T follicular helper cell (primary cell): Measurements from ENCODE around the gene SNAP47.

Experiments used
- DNase-seq: peaks from one replicate; pipeline ENCODE4 v3.0.0-alpha.2; 2020; ENCODE audit warnings: low read depth

Gene SNAP47

DNA sequence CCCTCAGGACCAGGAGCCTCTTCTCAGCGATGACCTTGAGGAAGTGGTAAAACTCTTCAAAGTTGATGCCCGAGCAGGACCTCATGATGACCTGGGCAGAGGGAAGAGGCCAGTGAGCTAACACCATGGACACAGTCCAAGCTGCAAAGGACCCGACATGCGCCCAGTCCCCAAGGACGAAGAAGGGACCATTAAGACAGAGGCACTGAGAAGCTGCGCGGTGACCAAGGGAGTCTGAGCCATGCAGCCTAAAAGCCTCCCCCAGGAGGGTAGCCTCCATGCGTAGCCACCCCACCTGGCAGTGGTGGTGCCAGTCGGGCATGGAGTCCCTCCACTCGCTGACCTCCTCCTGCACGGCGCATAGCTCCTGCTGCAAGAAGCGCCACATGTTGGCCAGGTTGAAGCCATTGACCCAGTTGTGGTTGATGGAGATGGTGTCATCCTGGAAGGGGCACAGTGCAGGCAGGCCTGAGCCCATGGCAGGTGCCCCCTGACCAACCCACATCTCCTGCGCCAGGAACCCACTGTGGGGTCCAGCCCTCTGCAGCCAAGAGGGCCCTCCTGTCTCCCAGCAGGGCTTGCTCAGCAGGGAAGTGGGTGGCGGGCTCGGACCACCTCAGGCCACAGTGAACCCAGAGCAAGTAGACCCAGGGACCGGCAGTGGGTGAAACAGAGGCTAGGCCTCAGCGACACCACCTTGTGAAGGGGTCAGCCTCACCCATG is 2.5 kb upstream of the SNAP47 start:
- DNase-seq, result no peak

DNA sequence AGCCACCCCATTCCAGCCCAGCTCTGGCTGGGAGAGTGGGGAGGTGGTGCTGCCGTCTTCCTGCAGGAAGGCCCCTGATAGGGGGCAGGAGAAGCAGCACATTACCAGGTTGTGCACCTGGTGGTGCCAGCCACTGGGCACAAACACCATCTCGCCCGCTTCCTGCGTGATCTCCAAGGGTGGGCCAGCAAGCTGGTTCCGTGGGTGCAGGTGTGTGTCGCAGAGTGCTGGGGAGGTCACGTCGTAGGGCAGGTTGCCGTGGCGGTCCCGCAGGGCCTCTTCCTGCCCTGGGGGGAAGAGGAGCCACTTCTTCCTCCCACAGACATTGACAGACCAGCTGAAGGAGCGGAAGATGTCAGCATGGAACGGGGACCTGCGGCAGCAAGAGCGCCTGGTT is 1.9 kb upstream of the SNAP47 start:
- no peak for DNase-seq

DNA sequence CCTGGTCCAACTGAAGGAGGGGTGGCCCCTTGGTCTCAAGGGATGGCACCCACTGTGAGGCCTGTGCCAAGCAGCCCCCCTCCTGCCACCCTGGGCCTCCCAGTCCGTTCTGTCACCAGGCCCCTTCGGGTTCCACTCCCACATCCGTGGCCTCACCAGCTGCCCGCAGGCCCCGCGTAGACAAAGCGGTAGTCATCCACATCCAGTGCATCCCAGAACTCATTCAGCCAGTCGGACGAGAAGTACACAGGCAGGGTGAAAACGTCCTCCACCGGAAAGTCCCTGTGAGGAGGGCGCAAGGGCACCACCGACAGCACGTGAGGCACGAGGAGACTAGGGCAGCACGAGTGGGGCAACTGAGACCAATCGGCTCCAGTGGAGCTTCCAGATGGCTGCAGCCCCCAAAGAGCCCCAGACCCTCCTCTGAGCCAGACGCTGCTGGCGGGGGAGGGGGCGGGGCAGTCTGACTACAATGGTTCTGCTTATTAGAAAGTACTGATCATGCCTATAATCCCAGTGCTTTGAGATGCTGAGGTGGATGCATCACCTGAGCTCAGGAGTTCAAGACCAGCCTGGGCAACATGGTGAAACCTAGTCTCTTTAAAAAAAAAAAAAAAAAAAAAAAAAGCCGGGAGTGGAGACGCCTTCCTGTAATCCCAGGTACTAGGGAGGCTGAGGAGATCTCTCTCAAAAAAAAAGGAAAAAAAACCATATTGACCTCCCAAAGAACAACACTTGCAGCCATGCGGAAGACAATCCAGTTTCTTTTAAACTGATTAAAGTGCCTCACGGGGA is 1.3 kb upstream of the SNAP47 start:
- DNase-seq, result no peak

DNA sequence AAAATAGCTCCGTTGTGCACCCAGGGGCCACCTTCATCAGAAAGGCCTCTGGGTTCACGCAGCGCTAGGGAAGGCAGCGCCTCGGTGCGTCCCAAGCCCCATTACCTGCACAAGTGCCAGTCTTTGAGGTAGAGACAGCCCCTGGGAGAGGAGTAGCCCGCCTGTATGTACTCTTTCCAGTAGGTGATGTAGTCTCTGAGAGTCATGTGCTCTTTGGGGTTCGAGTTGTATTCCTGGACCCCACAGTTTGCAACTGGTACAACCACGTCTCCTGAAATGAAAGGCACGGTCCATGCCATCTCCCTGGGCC is 734 bp upstream of the SNAP47 start:
- DNase-seq, result no peak

DNA sequence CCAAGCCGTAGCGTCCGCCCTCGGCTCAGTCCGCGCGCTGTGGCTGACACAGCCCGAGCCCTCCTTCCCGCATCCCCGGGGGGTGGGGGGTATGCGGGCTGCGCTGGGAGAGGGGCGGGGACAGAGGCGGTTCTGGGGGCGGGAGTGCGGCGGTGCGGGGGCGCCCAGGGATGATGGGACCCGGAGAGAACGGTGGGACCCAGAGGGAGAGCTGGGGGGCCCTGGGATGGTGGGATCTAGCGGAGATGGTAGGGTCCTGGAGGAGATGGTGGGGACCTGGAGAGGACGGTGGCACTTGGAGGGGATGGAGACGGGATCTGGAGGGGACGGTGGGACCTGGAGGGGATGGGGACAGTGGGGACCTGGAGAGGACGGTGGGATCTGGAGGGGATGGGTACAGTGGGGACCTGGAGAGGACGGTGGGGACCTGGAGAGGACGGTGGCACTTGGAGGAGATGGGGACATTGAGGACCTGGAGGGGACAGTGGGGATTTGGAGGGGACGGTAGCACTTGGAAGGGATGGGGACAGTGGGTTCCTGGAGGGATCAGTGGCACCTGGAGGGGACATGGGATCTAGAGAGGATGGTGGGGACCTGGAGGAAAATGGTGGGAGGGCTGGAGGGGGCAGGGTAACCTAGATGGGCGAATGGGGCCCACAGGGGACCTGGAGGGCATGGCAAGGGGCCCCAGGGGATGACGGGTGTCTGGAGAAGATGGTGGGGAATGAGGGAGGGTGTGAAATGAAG is 477 bp downstream of the SNAP47 start:
- no peak for DNase-seq

DNA sequence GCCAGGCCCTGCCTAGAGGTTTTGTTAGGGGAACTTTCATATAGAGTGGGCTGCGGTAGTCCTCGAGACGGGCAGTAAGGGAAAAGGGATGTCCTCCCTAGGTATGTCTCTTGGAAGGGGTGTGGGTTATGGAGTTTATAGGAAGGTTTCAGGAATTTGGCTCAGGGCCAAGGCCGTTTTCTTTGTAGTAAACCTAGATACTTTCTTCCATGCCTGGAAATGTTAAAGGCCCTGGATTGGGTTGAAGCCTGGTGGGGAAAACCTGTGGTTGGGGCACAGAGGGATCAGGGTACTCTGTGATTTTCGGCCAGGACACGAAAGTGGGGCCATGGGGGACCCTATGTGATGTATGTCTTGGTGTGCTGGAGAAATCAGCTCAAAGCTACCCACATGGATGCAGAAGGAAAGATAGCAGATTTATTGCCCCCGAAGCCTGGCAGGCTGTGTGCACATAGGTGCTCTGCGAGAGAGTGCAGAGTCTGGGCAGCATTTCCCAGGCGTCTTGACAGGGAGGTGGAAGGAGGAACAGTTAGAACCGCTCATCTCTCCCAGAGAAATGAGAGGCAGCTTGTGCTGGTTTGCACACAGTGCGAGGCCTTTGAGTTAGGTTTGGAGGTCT is 1.7 kb downstream of the SNAP47 start:
- DNase-seq, result no peak

DNA sequence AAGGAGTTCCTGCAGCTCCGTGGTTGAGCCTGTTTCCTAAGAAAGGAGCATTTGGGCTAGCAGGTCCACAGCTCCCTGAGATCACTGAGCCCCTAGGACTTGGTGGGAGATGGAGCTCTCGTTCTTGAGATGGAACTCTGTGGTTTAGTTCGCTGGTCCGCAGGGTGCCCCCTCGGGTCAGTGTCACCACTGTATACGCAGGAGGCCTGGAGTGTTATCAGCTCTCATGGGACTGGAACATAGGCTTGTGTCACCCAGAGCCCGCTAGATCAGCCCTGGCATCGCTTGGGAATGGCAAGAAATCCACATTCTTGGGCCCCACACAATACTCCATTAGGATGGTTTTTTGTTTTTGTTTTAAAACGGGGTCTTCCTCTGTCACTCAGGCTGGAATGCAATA is 3.6 kb downstream of the SNAP47 start:
- no peak for DNase-seq

DNA sequence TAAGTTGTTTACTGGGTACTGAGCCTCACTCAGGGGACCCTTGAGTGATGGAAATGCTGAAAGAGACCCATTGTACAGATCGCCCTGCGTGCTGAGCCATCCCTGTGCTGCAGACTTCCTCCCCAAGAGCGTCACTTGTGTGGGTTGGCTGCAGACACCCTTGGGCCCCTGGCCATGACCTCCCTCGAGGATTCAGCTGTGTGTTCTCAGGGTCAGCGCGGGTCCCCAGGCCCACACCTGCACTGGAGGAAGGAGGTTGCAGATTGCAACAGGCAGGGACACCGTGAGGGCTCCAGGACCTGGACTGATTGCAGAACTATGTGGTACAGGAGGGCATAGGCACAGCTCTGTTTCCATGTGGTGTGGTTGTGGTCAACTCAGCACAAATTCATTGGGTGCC is 4.4 kb downstream of the SNAP47 start:
- DNase-seq, result no peak

DNA sequence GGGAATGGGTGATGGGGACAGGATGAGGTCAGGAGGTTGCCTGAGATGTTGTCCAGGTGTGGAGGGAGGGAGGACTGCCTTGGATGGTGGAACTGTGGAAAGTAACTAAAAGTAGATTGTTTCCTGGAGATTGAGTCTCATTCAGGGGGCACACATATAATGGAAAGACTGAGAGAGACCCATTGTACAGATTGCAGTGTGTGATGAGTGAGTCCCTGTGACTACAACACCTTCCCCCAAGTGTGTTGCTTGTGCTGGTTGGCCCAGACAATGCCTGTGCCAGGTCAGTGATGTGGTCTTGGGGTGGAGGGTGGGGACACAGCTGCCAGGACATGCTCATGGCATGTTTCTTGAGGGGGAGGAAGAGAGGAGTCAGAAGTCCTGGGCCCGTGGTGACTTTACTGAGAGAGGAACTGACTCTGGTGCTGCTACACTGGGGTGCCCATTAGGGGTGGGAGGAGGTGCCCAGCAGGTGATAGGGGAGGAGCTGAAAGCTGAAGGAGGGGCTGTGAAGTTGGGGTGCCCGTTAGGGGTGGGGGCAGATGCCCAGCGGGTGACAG is 5.2 kb downstream of the SNAP47 start:
- DNase-seq, result no peak

DNA sequence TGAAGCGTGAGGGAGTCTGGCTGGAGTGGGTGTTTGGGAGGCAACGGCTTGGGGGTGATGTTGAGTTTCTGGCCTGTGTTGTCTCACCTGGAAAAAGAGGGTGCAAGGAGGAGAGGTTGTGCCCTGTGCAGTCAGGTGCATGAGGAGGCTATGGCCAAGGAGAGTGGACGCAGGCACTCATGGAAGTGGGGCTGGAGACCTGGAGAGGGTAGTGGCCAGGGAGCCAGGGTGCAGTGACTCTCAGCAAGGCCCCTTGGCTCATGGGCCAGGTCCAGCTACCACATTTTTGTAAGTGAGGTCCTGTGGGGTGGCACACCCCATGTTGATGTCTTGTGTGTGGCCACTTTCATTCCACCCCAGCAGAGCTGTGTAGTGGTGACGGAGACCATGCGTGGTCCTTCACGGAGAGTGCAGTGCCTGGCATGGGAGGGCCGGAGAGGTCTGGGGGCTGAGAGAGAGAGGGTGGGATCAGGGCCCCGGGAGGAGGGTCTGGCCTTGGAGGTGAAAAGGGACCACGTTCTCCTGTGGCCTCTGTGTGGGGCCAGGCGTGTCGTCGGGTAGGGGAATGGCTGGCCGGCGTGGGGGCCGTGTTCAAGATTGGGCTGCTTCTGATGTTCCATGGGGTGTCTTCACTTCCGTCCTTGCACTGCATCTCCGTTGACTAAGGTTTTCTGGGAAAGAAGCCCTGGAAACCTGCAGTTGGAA is 6.1 kb downstream of the SNAP47 start:
- DNase-seq, result no peak

DNA sequence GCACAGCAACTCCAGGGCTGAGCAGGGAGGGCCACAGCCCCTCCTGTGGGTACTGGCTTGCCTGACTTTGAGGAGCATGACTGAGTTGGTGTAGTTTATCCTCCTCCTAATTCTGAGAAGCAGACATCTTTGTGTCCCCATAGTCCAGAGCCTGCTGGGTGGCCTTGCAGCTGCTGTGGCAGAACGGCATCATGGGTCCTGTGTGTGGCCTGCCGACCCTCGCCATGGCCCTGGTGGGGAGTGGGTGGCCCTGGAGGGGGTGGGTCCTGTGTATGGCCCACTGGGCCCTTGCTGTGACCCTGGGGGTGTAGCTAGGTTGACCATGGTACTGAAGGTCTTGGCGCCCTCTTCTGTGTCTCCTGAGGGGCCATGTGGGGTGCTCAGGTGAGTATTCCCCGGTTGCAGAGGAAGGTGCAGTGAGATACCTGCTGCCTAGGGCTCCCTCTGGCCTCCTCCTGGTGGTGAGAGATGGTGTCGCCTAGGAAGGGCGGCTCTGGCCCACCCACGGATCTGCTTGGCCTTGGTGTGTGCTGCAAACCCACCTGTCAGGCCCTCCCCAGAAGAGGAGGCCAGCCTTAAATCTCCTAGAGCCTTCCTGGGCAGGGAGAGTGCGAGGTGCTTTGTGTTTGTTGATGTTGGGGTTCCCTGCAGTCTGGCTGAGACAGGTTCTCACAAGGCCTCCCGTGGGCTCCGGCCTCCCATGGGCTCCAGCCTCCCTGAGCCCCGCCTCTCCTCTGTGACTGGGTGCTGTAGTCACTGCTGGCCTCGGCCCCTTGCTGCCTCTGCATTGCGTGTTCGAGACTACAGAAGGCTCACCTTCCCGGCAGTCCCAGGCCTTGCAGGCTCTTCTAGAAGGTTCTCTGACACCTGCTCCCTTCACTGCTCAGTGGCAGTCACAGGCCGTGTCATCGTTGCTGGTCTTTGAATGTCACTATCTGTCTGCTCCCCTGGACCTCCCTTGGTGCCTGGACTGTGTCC is 7.8 kb downstream of the SNAP47 start:
- DNase-seq, result no peak

DNA sequence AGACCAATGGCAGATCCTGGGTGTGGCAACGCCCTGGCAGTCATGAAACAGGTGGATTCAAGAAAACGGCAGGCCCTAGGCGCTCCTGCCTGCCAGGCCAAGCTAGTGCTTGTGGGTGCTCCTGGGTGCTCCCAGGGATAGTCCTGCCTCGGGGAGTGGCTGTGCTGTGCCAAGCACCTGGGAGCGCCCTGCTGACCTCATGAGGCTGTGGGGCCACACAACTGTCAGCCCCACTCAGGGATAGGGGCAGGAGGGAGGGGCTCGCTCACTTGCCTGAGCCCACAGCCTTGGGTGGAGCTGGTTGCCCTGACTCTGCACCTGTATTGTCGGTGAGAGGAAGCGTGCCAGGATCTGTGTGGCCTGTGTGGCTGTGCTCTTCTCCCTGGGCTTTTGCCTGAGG is 9.4 kb downstream of the SNAP47 start:
- DNase-seq, result no peak

DNA sequence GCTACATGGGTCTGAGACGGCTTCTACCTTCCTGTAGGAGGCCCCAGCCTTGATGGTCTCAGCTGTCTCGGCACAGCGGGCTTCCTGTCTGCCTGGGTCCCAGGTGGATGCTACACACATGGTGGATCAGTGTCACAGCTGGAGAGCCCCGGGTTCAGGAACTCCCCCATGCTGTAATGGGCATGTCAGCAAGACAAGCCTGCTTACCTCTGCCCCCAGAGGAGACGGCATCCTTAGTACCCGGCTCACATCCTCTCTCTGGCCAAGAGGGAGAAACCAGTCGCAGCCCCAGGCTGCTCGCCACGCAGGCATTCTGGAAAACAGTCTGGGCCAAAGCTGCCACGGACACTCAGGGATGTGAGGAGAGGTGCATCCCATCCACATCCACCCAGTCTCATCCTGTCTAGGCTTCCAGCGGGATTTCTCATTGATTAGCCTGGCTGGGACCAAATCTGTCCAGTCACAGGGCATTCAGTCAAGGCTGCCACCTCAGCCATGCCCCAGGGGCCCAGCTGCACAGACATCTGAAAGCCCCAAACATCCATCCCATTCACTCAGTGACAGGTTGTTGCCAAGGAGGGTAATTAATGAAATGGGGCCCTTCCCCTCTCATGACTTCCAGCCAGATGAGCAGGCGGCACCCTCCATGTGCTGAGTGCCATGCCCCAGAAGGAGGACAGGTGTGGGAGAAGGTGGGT is 10.5 kb downstream of the SNAP47 start:
- DNase-seq, result no peak

DNA sequence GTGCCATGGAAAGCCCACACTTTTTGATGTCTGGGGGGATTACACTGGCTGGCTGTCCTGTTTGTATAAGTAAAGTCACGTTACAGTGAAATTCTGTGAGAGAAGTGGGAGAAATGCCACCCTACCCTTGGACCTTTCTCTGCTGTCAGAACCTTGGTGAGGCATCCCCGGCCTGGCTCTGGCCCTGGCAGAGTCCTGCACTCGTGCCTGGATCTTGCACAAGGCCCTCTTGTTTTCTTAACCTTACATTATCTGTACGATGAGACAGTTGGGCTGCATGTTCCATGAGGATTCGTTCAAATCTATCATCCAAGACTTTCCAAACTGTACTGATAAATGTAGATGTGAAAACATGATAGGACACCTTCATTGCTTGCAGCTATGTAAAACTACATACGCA is 11.4 kb downstream of the SNAP47 start:
- DNase-seq, result no peak

DNA sequence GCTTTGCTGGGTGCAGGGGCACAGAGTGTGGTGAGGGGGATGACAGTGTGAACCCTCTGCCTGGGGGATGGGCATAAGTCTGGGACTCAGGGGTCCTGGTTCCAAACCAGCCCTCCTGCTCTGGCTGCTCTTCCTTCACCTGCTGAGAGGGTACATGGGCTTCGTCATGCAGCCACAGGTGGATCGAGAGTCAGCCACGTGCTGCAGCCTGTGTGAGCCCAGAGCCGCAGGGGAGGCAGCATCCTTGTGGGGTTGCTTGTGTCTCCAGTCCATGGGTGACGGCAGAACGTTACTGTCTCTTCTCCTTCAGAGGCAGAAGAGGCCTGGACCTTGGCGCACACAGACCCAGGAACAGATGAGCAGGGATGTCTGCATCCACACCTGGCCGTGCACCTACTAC is 12.1 kb downstream of the SNAP47 start:
- DNase-seq, result no peak

DNA sequence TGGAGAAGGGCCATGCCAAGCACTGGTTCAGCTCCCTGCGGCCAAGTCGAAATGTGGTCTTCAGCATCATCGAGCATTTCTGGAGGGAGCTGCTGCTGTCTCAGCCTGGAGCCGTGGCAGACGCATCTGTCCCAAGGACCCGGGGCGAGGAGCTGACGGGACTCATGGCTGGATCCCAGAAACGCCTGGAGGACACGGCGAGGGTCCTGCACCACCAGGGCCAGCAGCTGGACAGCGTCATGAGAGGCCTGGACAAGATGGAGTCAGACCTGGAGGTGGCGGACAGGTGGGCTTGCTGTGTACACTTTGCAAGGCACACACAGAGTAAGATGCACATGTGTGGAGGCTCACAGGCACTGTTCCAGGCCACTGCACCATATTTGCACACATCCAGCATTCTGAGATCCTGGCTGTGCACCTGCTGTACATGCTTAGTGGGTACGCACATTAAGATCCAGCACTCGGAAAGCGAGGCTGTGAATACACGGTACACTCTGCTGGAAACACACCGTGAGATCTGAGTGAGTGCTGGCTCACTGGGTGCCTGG is 12.8 kb downstream of the SNAP47 start:
- no peak for DNase-seq

DNA sequence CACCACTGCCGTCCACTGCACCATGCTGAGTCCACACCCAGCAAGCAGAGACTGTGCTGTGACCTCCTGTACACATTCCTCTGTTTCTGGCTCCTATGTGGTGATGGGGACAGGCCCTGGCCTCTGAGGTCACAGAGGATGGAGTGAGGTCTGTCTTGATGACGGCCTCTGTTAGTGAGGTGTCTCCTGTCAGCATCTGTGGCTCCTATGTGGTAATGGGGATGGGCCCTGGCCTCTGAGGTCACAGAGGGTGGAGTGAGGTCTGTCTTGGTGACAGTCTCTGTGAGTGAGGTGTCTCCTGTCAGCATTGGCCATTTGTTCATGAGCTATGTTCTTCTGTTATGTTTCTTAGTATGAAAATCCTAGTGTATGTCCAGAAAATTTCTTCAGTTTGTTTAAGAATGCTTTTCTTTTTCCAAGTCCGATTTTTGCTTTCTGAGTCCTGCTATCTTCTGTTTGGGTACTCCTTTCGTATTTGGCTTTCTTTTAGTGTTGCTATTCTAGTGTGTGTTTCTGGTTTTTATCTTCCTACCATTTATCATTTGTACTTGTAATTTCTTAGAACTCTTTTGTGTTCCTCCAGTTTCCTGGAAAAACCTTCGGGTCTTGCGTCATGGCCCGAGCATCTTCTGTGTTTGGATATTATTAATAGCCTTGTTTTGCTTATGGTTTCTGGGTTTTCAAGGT is 13.4 kb downstream of the SNAP47 start:
- DNase-seq, result no peak

DNA sequence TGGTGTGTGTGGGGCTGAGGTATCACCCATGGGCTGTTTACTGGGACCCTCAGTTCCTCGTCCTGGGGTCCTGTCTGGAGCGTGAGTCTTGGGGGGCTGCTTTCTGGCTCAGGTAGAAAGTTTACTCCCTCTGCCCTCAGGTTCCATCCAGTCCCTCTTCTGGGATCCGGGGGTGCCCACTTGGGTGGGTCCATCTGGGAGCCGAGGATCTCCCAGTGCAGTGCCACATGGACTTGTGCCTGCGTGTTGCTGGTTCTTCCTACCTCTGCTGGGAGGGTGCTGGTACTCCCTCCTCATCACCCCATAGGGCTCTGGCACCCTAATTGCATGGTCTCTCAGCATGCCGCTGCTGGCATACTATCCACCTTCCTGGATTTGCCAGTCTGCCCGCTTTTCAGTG is 14.0 kb downstream of the SNAP47 start:
- no peak for DNase-seq
